Measurements from ENCODE around the gene CDC42BPB. TPM values are rescaled to one million over a fixed set of nuclear protein-coding genes. Genes with fewer than 3 reads are reported as not detected.

Gene CDC42BPB
- total and polyA plus RNA-seq, 2 of the 13 experiments (the other 11 are each of a cell fraction or from before 2014, with no cell fraction given): 19.7 to 32.3 TPM

DNA sequence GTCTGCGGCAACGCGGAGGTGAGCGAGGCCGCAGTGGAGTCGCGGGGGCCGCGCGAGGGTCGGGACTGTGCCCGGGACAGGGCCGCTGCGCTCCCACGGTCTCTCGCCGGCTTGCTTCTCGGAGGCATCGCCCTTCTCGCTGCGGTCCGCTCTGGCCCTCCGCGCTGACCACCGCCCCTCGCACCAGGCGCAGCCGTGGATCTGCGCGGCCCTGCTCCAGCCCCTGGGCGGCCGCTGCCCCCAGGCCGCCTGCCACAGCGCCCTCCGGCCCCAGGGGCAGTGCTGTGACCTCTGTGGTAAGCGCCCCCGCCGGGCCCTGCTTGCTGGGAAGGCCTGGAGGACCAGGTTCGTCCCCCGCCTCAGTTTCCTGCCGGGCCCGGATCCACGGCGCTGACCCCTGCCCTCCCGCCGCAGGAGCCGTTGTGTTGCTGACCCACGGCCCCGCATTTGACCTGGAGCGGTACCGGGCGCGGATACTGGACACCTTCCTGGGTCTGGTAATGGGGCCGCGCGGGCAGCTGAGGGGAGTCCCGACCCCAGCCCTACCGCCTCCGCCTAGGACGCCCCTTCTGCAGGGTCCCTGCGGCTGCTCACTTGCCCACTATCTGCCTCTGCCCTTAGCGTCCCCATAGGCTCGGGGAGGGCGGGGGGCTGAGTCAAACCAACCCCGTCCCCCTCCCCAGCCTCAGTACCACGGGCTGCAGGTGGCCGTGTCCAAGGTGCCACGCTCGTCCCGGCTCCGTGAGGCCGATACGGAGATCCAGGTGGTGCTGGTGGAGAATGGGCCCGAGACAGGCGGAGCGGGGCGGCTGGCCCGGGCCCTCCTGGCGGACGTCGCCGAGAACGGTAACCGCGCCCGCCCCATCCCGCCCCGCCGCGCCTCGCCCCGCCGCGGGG lies 127.9 kb downstream of the CDC42BPB start:
- no peak for DNase-seq (ENCODE audit: low spot score)
- ChIA-PET CTCF (ENCODE audit: low intra/inter-chr PET ratio, low total read pairs) (no interaction called here), POLR2A (no interaction called here)
- no peak for ATAC-seq
- 98% methylated on average over 57 of the region's 94 CpGs for WGBS (ENCODE audit: low lambda C conversion rate)
- Histone ChIP-seq H3K79me2 (ENCODE audit: insufficient read depth, low read length) (no peaks in the 10 kb centered on the region), H3K27me3 (ENCODE audit: control insufficient read depth in 1 of 2, insufficient read depth in 2 of 2, low read length in 2 of 2) (no peaks in the 10 kb centered on the region), H4K20me1 (ENCODE audit: insufficient read depth, low read length) (no peaks in the 10 kb centered on the region), H3K4me1 (ENCODE audit: insufficient read depth, low read length) (peaks cover 12% of the 10 kb centered on the region), H3K27ac (ENCODE audit: extremely low read length, insufficient read depth, low read length) (no peak overlapping the region), H3K36me3 (replicated peaks in 1 of 2; ENCODE audit: control insufficient read depth in 1 of 2, insufficient read depth in 2 of 2, low read length in 2 of 2) (peaks cover 0 to 3% of the 10 kb centered on the region in 2 experiments; a peak in 2 of 5 replicates), H3K4me3 (replicated peaks in 1 of 3; ENCODE audit: insufficient read depth in 1 of 3, low read depth in 2 of 3, low read length in 3 of 3) (no peak overlapping the region), H3K4me2 (ENCODE audit: low read depth, low read length) (no peak overlapping the region), H2AFZ (ENCODE audit: low read length) (no peak overlapping the region), H3K9ac (ENCODE audit: insufficient read depth, low read depth, low read length) (no peak overlapping the region), H3K9me3 (ENCODE audit: low read length) (no peaks in the 10 kb centered on the region)
- intact Hi-C loops (cut with micrococcal nuclease; ENCODE audit: unreplicated experiment): no loop called here
- BruUV-seq (replicated peaks): no TSS peak
- TF ChIP-seq AGO2 (optimal IDR thresholded peaks at IDR 0.05; ENCODE audit: low read depth, low read length) (peak; percentile 82), ZNF768 (CRISPR knock-in tag; IDR thresholded peaks at IDR 0.05) (no peak), RBFOX2 (IDR thresholded peaks at IDR 0.05; ENCODE audit: low read depth, low read length) (peak; percentile 33), RBM22 (optimal IDR thresholded peaks at IDR 0.05; ENCODE audit: low read length) (peak; percentile 64)
- no peak for FAIRE-seq
- in situ Hi-C loops (cut with HindIII; ENCODE audit: extremely low pct_ligation_motif_present, low pct_unique_long_range_greater_than_20kb): no loop called here

DNA sequence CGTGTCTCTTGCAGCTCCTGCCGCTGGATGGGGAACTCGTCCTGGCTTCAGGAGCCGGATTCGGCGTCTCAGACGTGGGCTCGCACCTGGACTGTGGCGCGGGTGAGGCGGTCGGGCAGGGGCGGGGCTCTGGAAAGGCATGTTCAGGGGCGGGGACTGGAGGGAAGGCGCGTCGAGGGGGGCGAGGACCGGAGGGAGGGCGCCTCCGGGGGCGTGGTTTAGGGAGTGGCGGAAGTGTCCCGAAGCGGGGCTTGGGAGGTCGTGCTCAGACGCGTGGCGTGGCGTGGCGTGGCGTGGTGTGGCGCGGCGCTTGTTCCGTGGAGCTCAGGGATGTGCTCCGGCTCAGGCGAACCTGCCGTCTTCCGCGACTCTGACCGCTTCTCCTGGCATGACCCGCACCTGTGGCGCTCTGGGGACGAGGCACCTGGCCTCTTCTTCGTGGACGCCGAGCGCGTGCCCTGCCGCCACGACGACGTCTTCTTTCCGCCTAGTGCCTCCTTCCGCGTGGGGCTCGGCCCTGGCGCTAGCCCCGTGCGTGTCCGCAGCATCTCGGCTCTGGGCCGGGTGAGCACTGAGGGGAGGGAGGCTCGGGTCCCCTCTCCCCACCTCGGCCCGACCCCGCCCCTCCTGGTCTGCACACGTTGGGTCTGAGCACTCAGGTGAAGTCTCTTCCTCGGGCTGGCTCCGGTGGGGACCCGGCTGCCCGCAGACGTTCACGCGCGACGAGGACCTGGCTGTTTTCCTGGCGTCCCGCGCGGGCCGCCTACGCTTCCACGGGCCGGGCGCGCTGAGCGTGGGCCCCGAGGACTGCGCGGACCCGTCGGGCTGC lies 128.7 kb downstream of the CDC42BPB start:
- no peak overlapping the region for H3K4me2 ChIP-seq (ENCODE audit: low read depth, low read length)
- DNase-seq (ENCODE audit: low spot score) (no peak), ATAC-seq (no peak), FAIRE-seq (no peak)
- H3K9ac ChIP-seq (ENCODE audit: insufficient read depth, low read depth, low read length): no peak overlapping the region
- intact Hi-C loops (cut with micrococcal nuclease; ENCODE audit: unreplicated experiment) (no loop called here), in situ Hi-C loops (cut with HindIII; ENCODE audit: extremely low pct_ligation_motif_present, low pct_unique_long_range_greater_than_20kb) (no loop called here)
- CTCF ChIA-PET (ENCODE audit: low intra/inter-chr PET ratio, low total read pairs): no interaction called here
- H3K9me3 ChIP-seq (ENCODE audit: low read length): no peaks in the 10 kb centered on the region
- no peaks in the 10 kb centered on the region for H3K79me2 ChIP-seq (ENCODE audit: insufficient read depth, low read length)
- no peaks in the 10 kb centered on the region for H3K27me3 ChIP-seq (ENCODE audit: control insufficient read depth in 1 of 2, insufficient read depth in 2 of 2, low read length in 2 of 2)
- POLR2A ChIA-PET: no interaction called here
- 97% methylated on average over 94 of the region's 94 CpGs for WGBS (ENCODE audit: low lambda C conversion rate)
- H2AFZ ChIP-seq (ENCODE audit: low read length): no peak overlapping the region
- TF ChIP-seq ZSCAN22 (CRISPR knock-in tag; IDR thresholded peaks at IDR 0.05) (no peak), ZNF432 (CRISPR knock-in tag; IDR thresholded peaks at IDR 0.05; ENCODE audit: borderline replicate concordance) (no peak)
- H3K4me3 ChIP-seq (replicated peaks in 1 of 3; ENCODE audit: insufficient read depth in 1 of 3, low read depth in 2 of 3, low read length in 3 of 3): no peak overlapping the region
- H3K27ac ChIP-seq (ENCODE audit: extremely low read length, insufficient read depth, low read length): no peak overlapping the region
- H3K4me1 ChIP-seq (ENCODE audit: insufficient read depth, low read length): peaks cover 14% of the 10 kb centered on the region
- H3K36me3 ChIP-seq (replicated peaks in 1 of 2; ENCODE audit: control insufficient read depth in 1 of 2, insufficient read depth in 2 of 2, low read length in 2 of 2): peaks cover 0 to 3% of the 10 kb centered on the region in 2 experiments; a peak in 2 of 5 replicates
- no TSS peak for BruUV-seq (replicated peaks)
- H4K20me1 ChIP-seq (ENCODE audit: insufficient read depth, low read length): no peaks in the 10 kb centered on the region
